GM23338 (cell line): Measurements from ENCODE around the gene TMEM117. TPM values are rescaled to one million over a fixed set of nuclear protein-coding genes. Genes with fewer than 3 reads are reported as not detected.

Source experiments
- ATAC-seq: fragments of 200-7000 bp; cut with Tn5 transposase; 3 replicates; pipeline ENCODE4 v1.9.1; 2020
- DNase-seq: peaks from one replicate; pipeline ENCODE4 v3.0.0-alpha.2; 2015; ENCODE audit warnings: low spot score
- H2AFZ ChIP-seq: fragments of 200-600 bp; sonication (generic); 2 replicates; pipeline ENCODE4 v1.8.0; 2016; ENCODE audit warnings: antibody characterized with exemption, mild to moderate bottlenecking, moderate library complexity
- H3F3A ChIP-seq: fragments of 200-600 bp; sonication (generic); replicated peaks from 2 replicates; pipeline ENCODE4 v1.8.0; 2017; ENCODE audit warnings: antibody characterized with exemption, mixed run types, low read depth
- H3K27ac ChIP-seq: fragments of 200-600 bp; sonication (generic); 2 replicates; pipeline ENCODE4 v1.6.1; 2016; ENCODE audit warnings: low read depth
- H3K27me3 ChIP-seq: fragments of 200-600 bp; sonication (generic); 2 replicates; pipeline ENCODE4 v1.8.0; 2016; ENCODE audit warnings: mild to moderate bottlenecking, mixed run types, moderate library complexity; ENCODE audit not compliant: insufficient read depth
- H3K36me3 ChIP-seq: fragments of 200-600 bp; sonication (generic); 2 replicates; pipeline ENCODE4 v1.8.0; 2016; ENCODE audit warnings: mild to moderate bottlenecking; ENCODE audit not compliant: insufficient read depth
- H3K4me1 ChIP-seq: fragments of 200-600 bp; sonication (generic); 2 replicates; pipeline ENCODE4 v1.8.0; 2016; ENCODE audit warnings: mild to moderate bottlenecking, moderate library complexity; ENCODE audit not compliant: insufficient read depth
- H3K4me2 ChIP-seq: fragments of 200-600 bp; sonication (generic); 2 replicates; pipeline ENCODE4 v1.7.1; 2017; ENCODE audit warnings: mixed run types
- H3K4me3 ChIP-seq: fragments of 200-600 bp; sonication (generic); 2 replicates; pipeline ENCODE4 v1.6.1; 2016; ENCODE audit warnings: mixed run types
- H3K79me2 ChIP-seq: fragments of 200-600 bp; sonication (generic); replicated peaks from 2 replicates; pipeline ENCODE4 v1.8.0; 2017; ENCODE audit warnings: mild to moderate bottlenecking; ENCODE audit not compliant: insufficient read depth
- H3K9me2 ChIP-seq: fragments of 200-600 bp; sonication (generic); 2 replicates; pipeline ENCODE4 v1.8.0; 2017; ENCODE audit not compliant: insufficient read depth
- H4K20me1 ChIP-seq: fragments of 200-600 bp; sonication (generic); replicated peaks from 2 replicates; pipeline ENCODE4 v1.8.0; 2017; ENCODE audit warnings: mild to moderate bottlenecking; ENCODE audit not compliant: insufficient read depth
- H3K27ac Mint-ChIP-seq: 2 replicates; pipeline ENCODE4 v1.8.0; 2020; ENCODE audit warnings: inconsistent platforms, mild to moderate bottlenecking, moderate library complexity, mixed read lengths
- H3K27me3 Mint-ChIP-seq: 3 replicates; pipeline ENCODE4 v1.8.0; 2022; ENCODE audit warnings: low read depth, mild to moderate bottlenecking, moderate library complexity, mixed read lengths, inconsistent platforms; ENCODE audit not compliant: insufficient read depth, poor library complexity
- H3K36me3 Mint-ChIP-seq: 3 replicates; pipeline ENCODE4 v1.8.0; 2021; ENCODE audit warnings: low read depth, mild to moderate bottlenecking, inconsistent platforms, moderate library complexity, mixed read lengths
- H3K4me1 Mint-ChIP-seq: 3 replicates; pipeline ENCODE4 v1.8.0; 2020; ENCODE audit warnings: mild to moderate bottlenecking, inconsistent platforms, mixed read lengths
- H3K4me3 Mint-ChIP-seq: 3 replicates; pipeline ENCODE4 v1.8.0; 2021; ENCODE audit warnings: moderate library complexity, mild to moderate bottlenecking, inconsistent platforms, mixed read lengths
- H3K9me3 Mint-ChIP-seq: 3 replicates; pipeline ENCODE4 v1.8.0; 2020; ENCODE audit warnings: moderate library complexity, mild to moderate bottlenecking, inconsistent platforms, mixed read lengths
- EZH2 ChIP-seq: fragments of 200-600 bp; sonication (generic); IDR thresholded peaks from one replicate; pipeline ENCODE4 v1.8.0; 2017; ENCODE audit warnings: antibody characterized with exemption, mild to moderate bottlenecking, low read depth; ENCODE audit not compliant: unreplicated experiment
- EZH2phosphoT487 ChIP-seq: fragments of 200-600 bp; sonication (generic); IDR thresholded peaks from one replicate; pipeline ENCODE4 v1.8.1; 2018; ENCODE audit warnings: antibody characterized with exemption; ENCODE audit not compliant: unreplicated experiment
- JUNB ChIP-seq: IDR thresholded peaks from one replicate; pipeline ENCODE4 v1.6.1; 2016; ENCODE audit warnings: antibody characterized with exemption; ENCODE audit not compliant: unreplicated experiment
- NANOG ChIP-seq: IDR thresholded peaks from 2 replicates; pipeline ENCODE4 v1.6.1; 2016; ENCODE audit warnings: antibody characterized with exemption, borderline replicate concordance
- POLR2AphosphoS5 ChIP-seq: IDR thresholded peaks from 2 replicates; pipeline ENCODE4 v1.6.1; 2016; ENCODE audit warnings: antibody characterized with exemption, low read depth
- STAT1 ChIP-seq: IDR thresholded peaks from one replicate; pipeline ENCODE4 v1.6.1; 2016; ENCODE audit warnings: antibody characterized with exemption; ENCODE audit not compliant: unreplicated experiment
- ZNF114 ChIP-seq: fragments of 250-450 bp; sonication (Bioruptor Pico); IDR thresholded peaks from 2 replicates; pipeline ENCODE4 v1.5.0; 2020; ENCODE audit warnings: mild to moderate bottlenecking, moderate library complexity
- ZNF331 ChIP-seq: fragments of 250-450 bp; sonication (Bioruptor Pico); IDR thresholded peaks from 2 replicates; pipeline ENCODE4 v1.5.0; 2020; ENCODE audit warnings: low read depth, mild to moderate bottlenecking, moderate library complexity
- polyA plus RNA-seq: library from polyadenylated mRNA; unstranded; fragments of >200 nt; fragmentation: Nextera tagmentation; extraction: Ambion mirVana; gene quantifications from 2 replicates; pipeline ENCODE4 v1.2.1, GENCODE V29; 2016
- total RNA-seq: library from RNA; depleted of rRNA; stranded (reverse); fragments of >200 nt; shearing (Covaris generic); gene quantifications from 2 replicates; pipeline ENCODE4 v1.2.3, GENCODE V29; 2014
- TF ChIP-seq, protein P1 (sequence below), 2 experiments: fragments of 200-600 bp in 1 of 2; sonication (generic) in 1 of 2; conservative IDR thresholded peaks; 2 replicates each; pipeline versions ENCODE4 v1.5.1 to v1.6.1; 2016 to 2017; ENCODE audit warnings: antibody characterized with exemption in 2 of 2, low read depth in 2 of 2, mild to moderate bottlenecking in 2 of 2, moderate library complexity in 1 of 2
- TF ChIP-seq, protein P2 (sequence below): IDR thresholded peaks from 2 replicates; pipeline ENCODE4 v1.6.1; 2016; ENCODE audit warnings: antibody characterized with exemption
- TF ChIP-seq, protein P3 (sequence below): IDR thresholded peaks from one replicate; pipeline ENCODE4 v1.6.1; 2018; ENCODE audit warnings: antibody characterized with exemption; ENCODE audit not compliant: unreplicated experiment

TMEM117 gene
- total and polyA plus RNA-seq, 2 experiments from 2014 or later, result 0.94 to 1.6 TPM

DNA sequence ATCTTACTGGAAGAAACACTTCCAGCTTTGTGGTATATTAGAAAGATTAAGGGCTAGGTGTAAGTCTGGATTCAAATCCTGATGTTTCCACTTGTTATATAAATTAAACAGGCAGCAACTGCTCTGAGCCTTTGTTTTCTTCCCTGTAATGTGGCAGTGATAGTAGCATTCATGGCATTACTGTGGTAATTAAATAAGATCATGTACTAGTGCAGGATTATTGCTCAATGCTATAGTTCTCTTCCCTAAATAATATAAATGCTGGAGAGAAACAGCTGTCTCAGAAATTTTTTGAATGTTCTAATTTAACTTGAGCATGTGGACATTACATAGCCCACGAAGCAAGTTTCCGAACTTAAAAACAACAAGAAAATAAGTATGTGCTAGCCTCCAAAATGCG lies 5.4 kb downstream of the TMEM117 start:
- H3K4me3 ChIP-seq, result no peak overlapping the region
- H3K36me3 Mint-ChIP-seq, result no peaks in the 10 kb centered on the region
- H4K20me1 ChIP-seq, result no peaks in the 10 kb centered on the region
- no peak for ATAC-seq
- H3K4me1 ChIP-seq, result peaks cover 3% of the 10 kb centered on the region; the same call in 1 of the 2 replicates
- no peak for TF ChIP-seq NANOG
- TF ChIP-seq ZNF331 (CRISPR knock-in tag), result no peak
- no peak for TF ChIP-seq JUNB
- no peaks in the 10 kb centered on the region for H3K79me2 ChIP-seq
- H3K27me3 ChIP-seq, result peaks cover 14% of the 10 kb centered on the region
- no peak overlapping the region for H3K4me3 Mint-ChIP-seq
- H3K4me2 ChIP-seq, result no peak overlapping the region
- H3F3A ChIP-seq, result no peaks in the 10 kb centered on the region
- no peak overlapping the region for H3K27ac Mint-ChIP-seq
- DNase-seq, result no peak
- no peak overlapping the region for H2AFZ ChIP-seq
- peaks cover 4% of the 10 kb centered on the region; the same call in 1 of the 3 replicates for H3K4me1 Mint-ChIP-seq
- H3K36me3 ChIP-seq, result no peaks in the 10 kb centered on the region
- no peak overlapping the region for H3K27ac ChIP-seq
- H3K9me3 Mint-ChIP-seq, result no peaks in the 10 kb centered on the region
- peaks cover 12% of the 10 kb centered on the region for H3K27me3 Mint-ChIP-seq
- no peaks in the 10 kb centered on the region for H3K9me2 ChIP-seq

DNA sequence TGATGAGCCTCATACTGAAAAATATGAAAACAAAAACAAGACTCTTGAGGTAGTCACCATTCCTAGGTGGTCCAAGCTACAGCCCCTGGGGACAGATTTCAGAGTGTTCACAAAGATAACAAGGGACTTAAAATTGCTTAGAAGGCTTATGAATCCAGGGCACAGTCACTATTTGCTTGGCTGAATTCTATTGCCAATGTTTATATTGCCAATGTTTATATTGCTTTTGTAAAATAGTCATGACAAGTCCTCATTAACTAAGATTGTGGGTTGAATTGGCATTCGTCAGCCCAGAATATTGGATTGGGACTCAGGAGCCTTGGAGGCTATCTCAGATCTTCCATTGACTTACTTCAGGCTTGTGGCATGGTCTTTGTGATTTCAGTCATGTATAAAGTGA lies 6.4 kb downstream of the TMEM117 start:
- ATAC-seq, result no peak
- no peak overlapping the region for H3K4me3 Mint-ChIP-seq
- TF ChIP-seq JUNB (no peak), ZNF114 (no peak), STAT1 (no peak), POLR2AphosphoS5 (no peak), EZH2phosphoT487 (no peak), EZH2 (no peak)
- TF ChIP-seq, protein P1, sequence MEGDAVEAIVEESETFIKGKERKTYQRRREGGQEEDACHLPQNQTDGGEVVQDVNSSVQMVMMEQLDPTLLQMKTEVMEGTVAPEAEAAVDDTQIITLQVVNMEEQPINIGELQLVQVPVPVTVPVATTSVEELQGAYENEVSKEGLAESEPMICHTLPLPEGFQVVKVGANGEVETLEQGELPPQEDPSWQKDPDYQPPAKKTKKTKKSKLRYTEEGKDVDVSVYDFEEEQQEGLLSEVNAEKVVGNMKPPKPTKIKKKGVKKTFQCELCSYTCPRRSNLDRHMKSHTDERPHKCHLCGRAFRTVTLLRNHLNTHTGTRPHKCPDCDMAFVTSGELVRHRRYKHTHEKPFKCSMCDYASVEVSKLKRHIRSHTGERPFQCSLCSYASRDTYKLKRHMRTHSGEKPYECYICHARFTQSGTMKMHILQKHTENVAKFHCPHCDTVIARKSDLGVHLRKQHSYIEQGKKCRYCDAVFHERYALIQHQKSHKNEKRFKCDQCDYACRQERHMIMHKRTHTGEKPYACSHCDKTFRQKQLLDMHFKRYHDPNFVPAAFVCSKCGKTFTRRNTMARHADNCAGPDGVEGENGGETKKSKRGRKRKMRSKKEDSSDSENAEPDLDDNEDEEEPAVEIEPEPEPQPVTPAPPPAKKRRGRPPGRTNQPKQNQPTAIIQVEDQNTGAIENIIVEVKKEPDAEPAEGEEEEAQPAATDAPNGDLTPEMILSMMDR (conservative IDR thresholded peaks at IDR 0.05; ENCODE audit: low read depth in 2 of 2), result no peak
- TF ChIP-seq, protein P2, sequence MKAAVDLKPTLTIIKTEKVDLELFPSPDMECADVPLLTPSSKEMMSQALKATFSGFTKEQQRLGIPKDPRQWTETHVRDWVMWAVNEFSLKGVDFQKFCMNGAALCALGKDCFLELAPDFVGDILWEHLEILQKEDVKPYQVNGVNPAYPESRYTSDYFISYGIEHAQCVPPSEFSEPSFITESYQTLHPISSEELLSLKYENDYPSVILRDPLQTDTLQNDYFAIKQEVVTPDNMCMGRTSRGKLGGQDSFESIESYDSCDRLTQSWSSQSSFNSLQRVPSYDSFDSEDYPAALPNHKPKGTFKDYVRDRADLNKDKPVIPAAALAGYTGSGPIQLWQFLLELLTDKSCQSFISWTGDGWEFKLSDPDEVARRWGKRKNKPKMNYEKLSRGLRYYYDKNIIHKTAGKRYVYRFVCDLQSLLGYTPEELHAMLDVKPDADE, result no peak
- TF ChIP-seq, protein P3, sequence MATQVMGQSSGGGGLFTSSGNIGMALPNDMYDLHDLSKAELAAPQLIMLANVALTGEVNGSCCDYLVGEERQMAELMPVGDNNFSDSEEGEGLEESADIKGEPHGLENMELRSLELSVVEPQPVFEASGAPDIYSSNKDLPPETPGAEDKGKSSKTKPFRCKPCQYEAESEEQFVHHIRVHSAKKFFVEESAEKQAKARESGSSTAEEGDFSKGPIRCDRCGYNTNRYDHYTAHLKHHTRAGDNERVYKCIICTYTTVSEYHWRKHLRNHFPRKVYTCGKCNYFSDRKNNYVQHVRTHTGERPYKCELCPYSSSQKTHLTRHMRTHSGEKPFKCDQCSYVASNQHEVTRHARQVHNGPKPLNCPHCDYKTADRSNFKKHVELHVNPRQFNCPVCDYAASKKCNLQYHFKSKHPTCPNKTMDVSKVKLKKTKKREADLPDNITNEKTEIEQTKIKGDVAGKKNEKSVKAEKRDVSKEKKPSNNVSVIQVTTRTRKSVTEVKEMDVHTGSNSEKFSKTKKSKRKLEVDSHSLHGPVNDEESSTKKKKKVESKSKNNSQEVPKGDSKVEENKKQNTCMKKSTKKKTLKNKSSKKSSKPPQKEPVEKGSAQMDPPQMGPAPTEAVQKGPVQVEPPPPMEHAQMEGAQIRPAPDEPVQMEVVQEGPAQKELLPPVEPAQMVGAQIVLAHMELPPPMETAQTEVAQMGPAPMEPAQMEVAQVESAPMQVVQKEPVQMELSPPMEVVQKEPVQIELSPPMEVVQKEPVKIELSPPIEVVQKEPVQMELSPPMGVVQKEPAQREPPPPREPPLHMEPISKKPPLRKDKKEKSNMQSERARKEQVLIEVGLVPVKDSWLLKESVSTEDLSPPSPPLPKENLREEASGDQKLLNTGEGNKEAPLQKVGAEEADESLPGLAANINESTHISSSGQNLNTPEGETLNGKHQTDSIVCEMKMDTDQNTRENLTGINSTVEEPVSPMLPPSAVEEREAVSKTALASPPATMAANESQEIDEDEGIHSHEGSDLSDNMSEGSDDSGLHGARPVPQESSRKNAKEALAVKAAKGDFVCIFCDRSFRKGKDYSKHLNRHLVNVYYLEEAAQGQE, result no peak

More for the DNA sequence above, 6.4 kb downstream of the TMEM117 start:
- H3K9me2 ChIP-seq, result no peaks in the 10 kb centered on the region
- Mint-ChIP-seq H3K27me3 (peaks cover 6% of the 10 kb centered on the region), H3K27ac (no peak overlapping the region), H3K4me1 (no peaks in the 10 kb centered on the region), H3K36me3 (no peaks in the 10 kb centered on the region), H3K9me3 (no peaks in the 10 kb centered on the region)
- no peak for DNase-seq
- H3K36me3 ChIP-seq, result no peaks in the 10 kb centered on the region
- H3K4me3 ChIP-seq, result no peak overlapping the region
- no peak overlapping the region for H3K4me2 ChIP-seq
- H3K27me3 ChIP-seq, result peaks cover 4% of the 10 kb centered on the region; the same call in 1 of the 2 replicates
- H4K20me1 ChIP-seq, result no peaks in the 10 kb centered on the region
- no peaks in the 10 kb centered on the region for H3K79me2 ChIP-seq
- H3K27ac ChIP-seq, result no peak overlapping the region
- H3F3A ChIP-seq, result no peaks in the 10 kb centered on the region
- H3K4me1 ChIP-seq, result no peaks in the 10 kb centered on the region; the same call in 1 of the 2 replicates
- no peak overlapping the region for H2AFZ ChIP-seq
